Measurements from ENCODE around the gene APBB2. TPM values are rescaled to one million over a fixed set of nuclear protein-coding genes. Genes with fewer than 3 reads are reported as not detected.

Gene APBB2
- total RNA-seq, 3 donors from 2014 or later (not counting 1 experiment from before 2014, with no cell fraction given), result 0.38 to 0.48 TPM; not detected in 1

GRCh38 chr4:40837094-40837870 is 377.1 kb downstream of the APBB2 start:
- Histone ChIP-seq H3K36me3 (ENCODE audit: control insufficient read depth, insufficient read depth, low read length) (no peaks in the 10 kb centered on the region), H3K4me1 (ENCODE audit: control insufficient read depth, insufficient read depth, low read length) (no peaks in the 10 kb centered on the region), H3K9me3 (ENCODE audit: control insufficient read depth, insufficient read depth, low read length) (no peaks in the 10 kb centered on the region), H3K27ac (ENCODE audit: low read length) (no peak overlapping the region), H3K4me3 (ENCODE audit: low read length) (no peak overlapping the region), H3K27me3 (ENCODE audit: control insufficient read depth, insufficient read depth, low read length) (no peaks in the 10 kb centered on the region)
- TF ChIP-seq CTCF (IDR thresholded peaks at IDR 0.05), result no peak
- 87% methylated on average over 16 of the region's 16 CpGs for WGBS (ENCODE audit: insufficient coverage)
- Mint-ChIP-seq H3K4me1 (no peaks in the 10 kb centered on the region), H3K36me3 (no peaks in the 10 kb centered on the region), H3K9me3 (no peaks in the 10 kb centered on the region), H3K27me3 (ENCODE audit: low read depth in 2 of 2) (no peaks in the 10 kb centered on the region), H3K4me3 (no peak overlapping the region), H3K27ac (no peak overlapping the region)
- ATAC-seq (no peak), DNase-seq (no peak)
- intact Hi-C loops (cut with micrococcal nuclease), result no loop called here

DNA sequence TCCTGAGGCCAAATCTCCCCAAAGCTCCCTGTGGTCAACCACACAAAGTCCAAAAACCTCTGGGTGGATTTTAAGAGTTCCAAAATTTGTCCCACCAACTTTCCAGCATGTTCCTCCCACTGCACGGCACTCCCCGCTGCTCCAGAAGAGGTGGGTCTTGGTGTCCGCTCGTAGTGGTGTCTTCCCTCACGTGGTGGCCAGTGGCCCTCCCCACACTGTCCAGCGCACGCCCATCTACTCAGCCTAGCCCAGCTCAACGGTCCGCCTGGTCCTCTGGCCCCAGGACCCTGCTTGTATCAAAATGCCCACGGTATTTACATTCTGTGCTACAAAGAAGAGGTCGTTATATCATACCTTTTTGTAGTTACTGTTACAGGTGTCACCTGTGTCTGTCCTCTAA is 381.1 kb downstream of the APBB2 start:
- H3K27me3 ChIP-seq (ENCODE audit: control insufficient read depth, insufficient read depth, low read length), result no peaks in the 10 kb centered on the region
- H3K4me1 ChIP-seq (ENCODE audit: control insufficient read depth, insufficient read depth, low read length), result no peaks in the 10 kb centered on the region
- Mint-ChIP-seq H3K27ac (no peak overlapping the region), H3K9me3 (no peaks in the 10 kb centered on the region), H3K4me1 (no peaks in the 10 kb centered on the region), H3K27me3 (ENCODE audit: low read depth in 2 of 2) (no peaks in the 10 kb centered on the region), H3K4me3 (no peak overlapping the region), H3K36me3 (no peaks in the 10 kb centered on the region)
- no peak for ATAC-seq
- WGBS (ENCODE audit: insufficient coverage), result 88% methylated on average over 11 of the region's 11 CpGs
- no peak for DNase-seq
- no peak overlapping the region for H3K4me3 ChIP-seq (ENCODE audit: low read length)
- H3K27ac ChIP-seq (ENCODE audit: low read length), result no peak overlapping the region
- no peaks in the 10 kb centered on the region for H3K36me3 ChIP-seq (ENCODE audit: control insufficient read depth, insufficient read depth, low read length)
- no peaks in the 10 kb centered on the region for H3K9me3 ChIP-seq (ENCODE audit: control insufficient read depth, insufficient read depth, low read length)
- no peak for TF ChIP-seq CTCF (IDR thresholded peaks at IDR 0.05)
- intact Hi-C loops (cut with micrococcal nuclease), result no loop called here

GRCh38 chr4:40832175-40832574 is 382.2 kb downstream of the APBB2 start:
- Mint-ChIP-seq H3K27me3 (ENCODE audit: low read depth in 2 of 2) (no peaks in the 10 kb centered on the region), H3K9me3 (no peaks in the 10 kb centered on the region), H3K27ac (no peak overlapping the region), H3K36me3 (no peaks in the 10 kb centered on the region), H3K4me1 (no peaks in the 10 kb centered on the region), H3K4me3 (no peak overlapping the region)
- ATAC-seq (no peak), DNase-seq (no peak)
- intact Hi-C loops (cut with micrococcal nuclease), result no loop called here
- H3K4me1 ChIP-seq (ENCODE audit: control insufficient read depth, insufficient read depth, low read length), result no peaks in the 10 kb centered on the region
- H3K36me3 ChIP-seq (ENCODE audit: control insufficient read depth, insufficient read depth, low read length), result no peaks in the 10 kb centered on the region
- no peak for TF ChIP-seq CTCF (IDR thresholded peaks at IDR 0.05)
- no peak overlapping the region for H3K27ac ChIP-seq (ENCODE audit: low read length)
- no peaks in the 10 kb centered on the region for H3K9me3 ChIP-seq (ENCODE audit: control insufficient read depth, insufficient read depth, low read length)
- no peak overlapping the region for H3K4me3 ChIP-seq (ENCODE audit: low read length)
- H3K27me3 ChIP-seq (ENCODE audit: control insufficient read depth, insufficient read depth, low read length), result no peaks in the 10 kb centered on the region
- 85% methylated on average over 11 of the region's 11 CpGs for WGBS (ENCODE audit: insufficient coverage)

All from natural killer cell (primary cell).